ENCODE measurements around the gene CCNT2. TPM values are rescaled to one million over a fixed set of nuclear protein-coding genes. Genes with fewer than 3 reads are reported as not detected.
"Not testable (repeated sequence)": the region's sequence is repeated elsewhere in the genome, so short reads cannot be mapped to it uniquely, and the experiment has no call there.

Gene CCNT2
- total RNA-seq, 4 donors from 2014 or later = 12.6 to 29.8 (median 21.1) TPM

DNA sequence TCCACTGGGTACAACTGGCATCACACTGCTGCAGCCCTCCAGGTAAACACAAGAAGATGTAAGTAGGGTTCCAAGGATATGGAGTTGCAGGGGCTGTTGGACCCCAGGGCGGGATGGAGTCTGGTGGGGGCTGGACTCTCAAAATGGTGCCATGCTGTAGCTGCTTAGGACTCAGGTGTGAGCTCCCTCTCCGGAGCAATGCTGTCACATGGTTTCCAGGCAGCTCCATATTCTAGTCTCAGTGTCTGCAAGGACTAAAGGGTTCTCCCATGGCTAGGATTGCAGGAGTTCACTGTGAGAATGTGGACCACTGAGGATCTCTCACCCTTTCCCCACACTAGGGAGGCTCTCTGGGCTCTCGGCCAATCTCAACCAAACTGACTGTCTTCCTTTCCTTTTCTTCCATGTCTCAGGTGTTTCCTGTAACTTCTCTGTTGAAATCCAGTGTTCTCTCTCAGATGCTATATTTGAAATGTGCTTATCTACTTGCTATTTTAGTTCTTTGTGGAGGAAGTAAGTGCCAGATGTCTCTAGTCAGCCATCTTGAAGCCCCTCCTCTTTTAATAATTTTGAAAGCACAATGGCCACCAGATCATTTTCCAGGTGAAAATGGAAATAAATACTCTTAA is 57.6 kb downstream of the CCNT2 start:
- WGBS, 2 donors = 45 to 70% methylated on average over 1 to 3 of the region's 3 CpGs
- no peak for DNase-seq
- peaks cover 0 to 10% (median 6%) of the 10 kb centered on the region in 3 donors for H3K9me3 ChIP-seq
- TF ChIP-seq, protein P1, sequence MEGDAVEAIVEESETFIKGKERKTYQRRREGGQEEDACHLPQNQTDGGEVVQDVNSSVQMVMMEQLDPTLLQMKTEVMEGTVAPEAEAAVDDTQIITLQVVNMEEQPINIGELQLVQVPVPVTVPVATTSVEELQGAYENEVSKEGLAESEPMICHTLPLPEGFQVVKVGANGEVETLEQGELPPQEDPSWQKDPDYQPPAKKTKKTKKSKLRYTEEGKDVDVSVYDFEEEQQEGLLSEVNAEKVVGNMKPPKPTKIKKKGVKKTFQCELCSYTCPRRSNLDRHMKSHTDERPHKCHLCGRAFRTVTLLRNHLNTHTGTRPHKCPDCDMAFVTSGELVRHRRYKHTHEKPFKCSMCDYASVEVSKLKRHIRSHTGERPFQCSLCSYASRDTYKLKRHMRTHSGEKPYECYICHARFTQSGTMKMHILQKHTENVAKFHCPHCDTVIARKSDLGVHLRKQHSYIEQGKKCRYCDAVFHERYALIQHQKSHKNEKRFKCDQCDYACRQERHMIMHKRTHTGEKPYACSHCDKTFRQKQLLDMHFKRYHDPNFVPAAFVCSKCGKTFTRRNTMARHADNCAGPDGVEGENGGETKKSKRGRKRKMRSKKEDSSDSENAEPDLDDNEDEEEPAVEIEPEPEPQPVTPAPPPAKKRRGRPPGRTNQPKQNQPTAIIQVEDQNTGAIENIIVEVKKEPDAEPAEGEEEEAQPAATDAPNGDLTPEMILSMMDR (IDR thresholded peaks at IDR 0.05) = no peak
- no peak for TF ChIP-seq POLR2A (IDR thresholded peaks at IDR 0.05)
- H3K4me3 ChIP-seq = no peak overlapping the region
- no peak overlapping the region for H3K27ac ChIP-seq
- H3K4me1 ChIP-seq = no peaks in the 10 kb centered on the region
- no peaks in the 10 kb centered on the region for H3K36me3 ChIP-seq
- intact Hi-C loops (cut with DNase I) = no loop called here
- H3K27me3 ChIP-seq = no peaks in the 10 kb centered on the region

DNA sequence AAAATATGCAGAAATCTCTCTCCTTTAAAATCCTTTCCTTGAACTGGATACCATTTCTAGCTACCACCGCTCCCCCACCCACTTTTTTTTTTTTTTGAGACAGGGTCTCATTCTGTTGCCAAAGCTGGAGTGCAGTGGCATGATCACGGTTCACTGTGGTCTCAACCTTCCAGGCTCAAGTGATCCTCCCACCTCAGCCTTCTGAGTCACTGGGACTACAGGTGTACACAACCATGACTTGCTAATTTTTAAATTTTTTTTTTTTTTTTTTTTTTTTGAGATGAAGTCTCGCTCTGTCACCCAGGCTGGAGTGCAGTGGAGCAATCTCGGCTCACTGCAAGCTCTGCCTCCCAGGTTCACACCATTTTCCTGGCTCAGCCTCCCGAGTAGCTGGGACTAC is 58.5 kb downstream of the CCNT2 start:
- H3K4me3 ChIP-seq; DNase-seq; H3K4me1 ChIP-seq; H3K27ac ChIP-seq; H3K9me3 ChIP-seq; H3K36me3 ChIP-seq; intact Hi-C loops (cut with DNase I); H3K27me3 ChIP-seq: not testable (repeated sequence)
- 81 to 86% methylated on average over 3 to 5 of the region's 5 CpGs for WGBS, 2 donors

DNA sequence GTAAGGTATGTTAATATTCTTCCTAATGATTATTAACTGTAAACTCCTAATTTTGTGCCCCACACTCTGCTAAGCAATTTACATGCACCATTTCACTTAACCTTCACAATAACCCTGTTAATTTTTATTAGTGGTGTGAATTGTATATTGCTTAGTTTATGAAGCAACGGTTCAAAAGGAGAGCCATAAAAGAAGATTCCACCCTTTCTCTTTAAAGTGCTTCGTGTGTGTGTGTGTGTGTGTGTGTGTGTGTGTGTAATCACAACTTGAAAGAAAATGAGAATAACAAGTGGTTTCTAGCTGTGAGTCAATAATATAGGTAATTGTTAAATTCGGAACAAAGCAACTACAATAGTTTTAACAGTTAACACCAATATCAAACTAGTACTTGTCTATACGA is 60.6 kb downstream of the CCNT2 start:
- Histone ChIP-seq H3K36me3 (no peaks in the 10 kb centered on the region), H3K9me3 (peaks cover 0 to 3% (median 1%) of the 10 kb centered on the region in 3 donors), H3K4me3 (no peak overlapping the region), H3K27me3 (no peaks in the 10 kb centered on the region), H3K4me1 (no peaks in the 10 kb centered on the region), H3K27ac (no peak overlapping the region)
- 71 to 80% methylated on average over 4 of the region's 4 CpGs for WGBS, 2 donors
- intact Hi-C loops (cut with DNase I) = no loop called here
- DNase-seq = no peak
- TF ChIP-seq, protein P1 (IDR thresholded peaks at IDR 0.05) = no peak
- TF ChIP-seq POLR2A (IDR thresholded peaks at IDR 0.05) = no peak

DNA sequence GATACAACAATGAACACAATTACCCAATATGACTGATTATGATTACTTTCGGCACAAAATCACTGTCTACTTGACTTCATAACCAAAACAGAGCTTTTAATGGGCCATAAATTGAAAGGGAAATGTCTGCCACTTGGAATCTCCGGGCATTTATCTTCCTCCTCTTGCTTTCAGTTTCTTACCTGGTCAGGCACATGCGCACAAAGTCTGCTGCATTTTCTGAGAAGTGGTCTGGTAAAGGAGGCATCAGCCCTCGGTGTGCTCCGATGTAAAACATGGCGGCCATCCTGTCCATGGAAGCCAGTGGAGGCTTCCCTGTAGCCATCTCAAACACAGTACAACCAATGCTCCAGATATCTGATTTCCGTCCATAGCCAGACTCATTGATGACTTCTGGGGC is 62.0 kb downstream of the CCNT2 start:
- H3K4me1 ChIP-seq = no peaks in the 10 kb centered on the region
- no peak overlapping the region for H3K4me3 ChIP-seq
- H3K27me3 ChIP-seq = no peaks in the 10 kb centered on the region
- H3K27ac ChIP-seq = no peak overlapping the region
- no peaks in the 10 kb centered on the region for H3K36me3 ChIP-seq
- DNase-seq = no peak
- no peaks in the 10 kb centered on the region for H3K9me3 ChIP-seq
- TF ChIP-seq, protein P1 (IDR thresholded peaks at IDR 0.05) = no peak
- no peak for TF ChIP-seq POLR2A (IDR thresholded peaks at IDR 0.05)
- intact Hi-C loops (cut with DNase I) = no loop called here
- WGBS, 2 donors = 95 to 96% methylated on average over 7 of the region's 7 CpGs

DNA sequence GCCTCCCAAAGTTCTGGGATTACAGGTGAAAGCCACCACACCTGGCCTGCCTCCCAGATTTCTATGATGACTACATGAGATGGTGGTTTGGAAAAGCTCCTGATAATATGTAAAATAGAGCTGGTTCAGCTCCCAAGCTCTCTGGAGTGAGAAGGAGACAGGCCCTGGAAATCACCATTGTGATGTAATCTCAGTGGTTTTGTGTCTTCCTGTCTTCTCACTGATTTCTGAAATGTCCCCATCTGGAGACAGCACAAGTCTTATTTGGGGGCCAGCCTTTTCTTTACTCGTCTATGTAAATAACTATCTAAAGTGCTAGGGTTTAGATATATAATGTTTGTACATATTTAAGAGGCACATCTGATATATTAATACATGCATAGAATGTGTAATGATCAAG is 64.0 kb downstream of the CCNT2 start:
- no peaks in the 10 kb centered on the region for H3K4me1 ChIP-seq
- 47 to 53% methylated on average over 1 of the region's 1 CpG for whole genome bisulfite sequencing, 2 donors
- TF ChIP-seq, protein P1 (IDR thresholded peaks at IDR 0.05) = no peak
- TF ChIP-seq POLR2A (IDR thresholded peaks at IDR 0.05) = no peak
- H3K9me3 ChIP-seq = no peaks in the 10 kb centered on the region
- intact Hi-C loops (cut with DNase I) = no loop called here
- H3K27ac ChIP-seq = no peak overlapping the region
- H3K36me3 ChIP-seq = no peaks in the 10 kb centered on the region
- H3K27me3 ChIP-seq = no peaks in the 10 kb centered on the region
- no peak for DNase-seq
- H3K4me3 ChIP-seq = no peak overlapping the region

DNA sequence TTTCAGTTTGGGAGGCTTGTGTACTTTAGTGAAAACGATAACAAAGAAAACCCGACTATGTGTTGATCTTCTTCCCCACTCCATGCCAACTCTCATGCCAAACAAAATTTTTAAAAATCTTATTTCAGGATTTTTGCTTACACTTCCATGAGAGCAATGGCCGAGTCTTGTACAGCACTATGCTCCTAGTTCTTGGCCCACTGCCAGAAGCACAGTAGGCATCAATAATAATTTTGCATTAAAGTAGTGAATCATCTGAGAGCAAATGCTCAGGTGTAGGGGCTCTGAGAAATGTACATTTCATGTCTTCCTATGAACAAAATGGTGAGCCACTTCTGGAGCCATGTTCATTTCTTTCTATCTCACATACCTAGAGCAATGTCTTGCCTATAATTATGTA is 66.4 kb downstream of the CCNT2 start:
- no peak overlapping the region for H3K4me3 ChIP-seq
- no peak for DNase-seq
- no peaks in the 10 kb centered on the region for H3K4me1 ChIP-seq
- no peaks in the 10 kb centered on the region for H3K9me3 ChIP-seq
- TF ChIP-seq POLR2A (IDR thresholded peaks at IDR 0.05) = no peak
- TF ChIP-seq, protein P1 (IDR thresholded peaks at IDR 0.05) = no peak
- no peaks in the 10 kb centered on the region for H3K36me3 ChIP-seq
- H3K27ac ChIP-seq = no peak overlapping the region
- H3K27me3 ChIP-seq = no peaks in the 10 kb centered on the region
- 80 to 91% methylated on average over 3 of the region's 3 CpGs for WGBS, 2 donors
- intact Hi-C loops (cut with DNase I) = no loop called here

All from esophagus squamous epithelium (tissue), 5 donors.